ENCODE results near the gene GAL3ST2.
"Not testable (repeated sequence)": the region's sequence is repeated elsewhere in the genome, so short reads cannot be mapped to it uniquely, and the experiment has no call there.

The GAL3ST2 gene

DNA sequence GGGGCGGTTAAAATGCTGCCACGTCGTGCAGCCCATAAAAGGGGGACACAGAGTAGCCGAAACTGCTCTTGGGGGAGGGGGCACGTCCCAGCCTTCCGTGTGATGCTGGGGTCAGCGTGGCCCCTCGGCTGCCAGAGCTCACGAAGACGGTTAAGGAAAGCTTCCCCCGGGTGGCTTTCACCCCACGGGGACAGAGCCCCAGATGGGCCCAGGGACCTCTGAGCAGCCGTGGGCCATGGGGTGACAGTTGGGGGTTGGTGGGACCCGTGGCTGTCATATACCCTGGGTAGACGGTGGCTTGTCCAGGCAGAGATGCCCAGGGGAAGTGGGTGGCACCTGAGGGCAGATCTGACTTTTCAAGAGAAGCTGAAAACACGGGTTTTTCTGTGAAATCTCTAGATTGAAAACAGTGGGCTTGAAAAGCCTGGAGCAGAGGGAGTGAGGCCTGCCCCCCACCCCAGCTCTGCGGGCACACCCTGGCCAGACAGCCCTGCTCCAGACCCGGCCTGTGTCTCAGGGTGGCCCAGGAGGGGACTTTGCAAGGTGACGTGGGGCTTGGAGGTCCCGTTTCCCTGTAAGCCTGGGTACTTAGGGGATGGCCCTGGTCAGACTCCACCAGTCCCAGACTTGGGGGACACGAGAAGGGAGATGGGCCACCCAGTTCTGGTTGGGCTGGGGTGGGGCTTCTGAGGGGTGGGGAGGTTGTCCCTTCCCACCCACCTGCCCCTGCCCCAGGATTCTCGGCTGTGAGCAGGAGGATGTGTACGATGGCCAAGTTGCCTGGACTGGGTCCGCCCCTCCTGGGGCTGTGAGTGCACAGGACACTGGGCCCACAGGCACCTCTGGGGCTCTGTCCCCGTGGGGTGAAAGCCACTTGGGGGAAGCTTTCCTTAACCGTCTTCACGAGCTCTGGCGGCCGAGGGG lies 33.0 kb downstream of the GAL3ST2 start:
- DNase-seq: no peak

DNA sequence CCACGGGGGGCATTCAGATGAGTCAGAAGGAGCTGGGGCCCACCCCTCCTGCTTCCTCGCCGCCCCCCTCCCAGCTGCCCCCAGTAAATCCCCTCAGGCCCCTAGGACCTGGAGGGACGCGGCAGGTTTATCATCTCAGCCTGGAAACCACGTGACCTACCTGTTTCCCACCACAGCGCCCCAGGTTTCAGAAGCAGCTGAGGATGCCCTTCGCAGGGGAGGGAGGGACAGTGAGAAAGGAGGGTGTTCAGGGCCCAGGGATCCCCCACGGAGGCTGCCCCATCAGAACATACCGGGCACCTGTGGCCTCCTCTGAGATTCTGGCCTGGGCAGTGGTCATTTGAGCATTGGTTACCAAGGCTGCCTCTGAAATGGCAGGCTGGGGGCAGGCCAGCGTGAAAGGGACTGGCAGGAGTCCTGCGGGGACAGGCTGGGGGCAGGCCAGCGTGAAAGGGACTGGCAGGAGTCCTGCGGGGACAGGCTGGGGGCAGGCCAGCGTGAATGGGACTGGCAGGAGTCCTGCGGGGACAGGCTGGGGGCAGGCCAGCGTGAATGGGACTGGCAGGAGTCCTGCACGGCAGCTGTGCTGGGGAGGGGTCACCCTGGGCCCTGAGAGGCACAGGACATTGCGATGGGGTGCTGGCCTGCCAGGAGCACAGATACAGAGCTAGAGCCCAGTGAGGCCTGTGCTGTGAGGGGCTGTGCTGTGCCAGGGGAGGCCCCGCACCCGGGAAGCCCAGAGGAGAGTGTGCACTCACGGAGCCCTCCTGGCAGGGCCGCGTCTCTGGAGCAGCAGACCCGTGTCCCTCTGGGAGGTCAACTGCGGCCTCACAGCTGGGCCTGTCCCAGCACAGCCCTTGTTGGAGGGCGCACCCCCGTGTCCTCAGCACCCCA lies 33.9 kb downstream of the GAL3ST2 start:
- no peak for DNase-seq

DNA sequence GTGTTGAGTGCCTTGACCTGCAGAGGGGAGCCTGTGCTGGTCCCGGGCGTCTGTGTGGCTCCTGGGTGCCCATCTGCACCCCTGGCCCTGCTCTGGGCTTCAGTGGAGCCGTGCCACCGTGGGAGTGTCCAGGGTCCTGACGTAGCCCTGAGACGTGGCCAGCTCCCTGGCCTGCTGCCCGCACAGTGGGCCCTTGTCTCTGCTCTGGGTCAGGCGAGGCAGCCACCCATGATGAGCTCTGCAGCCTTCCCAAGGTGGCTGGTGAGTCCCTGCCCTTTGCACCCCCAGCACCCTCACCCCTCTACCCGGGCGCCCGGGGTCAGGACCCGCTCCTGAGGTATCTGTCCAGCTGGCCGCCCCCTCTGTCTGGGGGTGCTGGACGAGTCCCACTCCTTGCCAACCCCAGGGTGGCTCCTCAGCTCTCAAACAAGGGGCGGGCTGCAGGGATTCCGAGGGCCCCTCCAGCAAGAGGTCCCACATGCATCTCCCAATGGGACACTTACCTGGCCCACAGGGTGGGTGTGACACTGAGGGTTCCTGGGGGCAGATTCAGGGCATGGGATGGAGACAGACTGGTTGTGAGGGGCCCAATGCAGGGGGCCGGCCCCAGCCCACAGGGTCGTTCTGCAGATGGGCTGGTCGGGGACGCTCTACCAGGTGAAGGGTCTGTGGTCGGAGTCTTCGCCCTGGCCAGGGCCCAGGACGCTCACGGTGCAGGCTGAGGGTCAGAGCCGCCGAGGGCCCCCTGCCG lies 34.8 kb downstream of the GAL3ST2 start:
- no peak for DNase-seq

DNA sequence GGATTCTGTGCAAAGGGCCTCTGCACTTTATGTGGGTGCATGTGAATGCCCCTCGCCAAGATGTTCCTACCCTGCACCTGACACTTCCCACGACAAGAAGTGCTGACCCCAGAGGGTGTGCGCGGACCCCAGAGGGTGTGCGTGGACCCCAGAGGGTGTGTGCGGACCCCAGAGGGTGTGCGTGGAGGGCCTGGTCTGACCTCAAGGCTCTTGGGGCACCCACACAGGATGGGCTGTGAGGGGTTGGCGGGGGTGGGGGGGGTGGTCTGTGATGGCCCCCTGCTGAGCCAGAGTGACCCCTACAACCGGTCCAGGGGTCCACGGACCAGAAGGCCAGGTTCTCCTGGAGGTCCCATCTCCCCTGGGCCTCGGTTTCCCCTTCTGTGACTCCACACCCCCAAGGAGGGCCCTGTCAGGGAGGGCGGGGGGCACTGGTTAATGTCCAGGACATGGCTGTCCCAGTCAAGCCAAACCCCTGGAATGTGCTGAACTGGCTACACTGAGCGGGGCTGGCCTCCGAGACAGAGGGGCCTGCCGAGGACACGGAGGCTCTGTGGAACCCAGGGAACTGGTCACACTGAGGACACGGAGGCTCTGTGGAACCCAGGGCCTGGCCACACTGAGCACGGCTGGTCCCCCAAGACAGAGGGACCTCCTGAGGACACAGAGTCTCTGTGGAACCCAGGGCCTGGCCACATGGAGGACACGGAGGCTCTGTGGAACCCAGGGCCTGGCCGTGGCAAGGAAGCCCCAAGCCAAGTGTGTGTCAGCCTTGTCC lies 35.5 kb downstream of the GAL3ST2 start:
- no peak for DNase-seq

DNA sequence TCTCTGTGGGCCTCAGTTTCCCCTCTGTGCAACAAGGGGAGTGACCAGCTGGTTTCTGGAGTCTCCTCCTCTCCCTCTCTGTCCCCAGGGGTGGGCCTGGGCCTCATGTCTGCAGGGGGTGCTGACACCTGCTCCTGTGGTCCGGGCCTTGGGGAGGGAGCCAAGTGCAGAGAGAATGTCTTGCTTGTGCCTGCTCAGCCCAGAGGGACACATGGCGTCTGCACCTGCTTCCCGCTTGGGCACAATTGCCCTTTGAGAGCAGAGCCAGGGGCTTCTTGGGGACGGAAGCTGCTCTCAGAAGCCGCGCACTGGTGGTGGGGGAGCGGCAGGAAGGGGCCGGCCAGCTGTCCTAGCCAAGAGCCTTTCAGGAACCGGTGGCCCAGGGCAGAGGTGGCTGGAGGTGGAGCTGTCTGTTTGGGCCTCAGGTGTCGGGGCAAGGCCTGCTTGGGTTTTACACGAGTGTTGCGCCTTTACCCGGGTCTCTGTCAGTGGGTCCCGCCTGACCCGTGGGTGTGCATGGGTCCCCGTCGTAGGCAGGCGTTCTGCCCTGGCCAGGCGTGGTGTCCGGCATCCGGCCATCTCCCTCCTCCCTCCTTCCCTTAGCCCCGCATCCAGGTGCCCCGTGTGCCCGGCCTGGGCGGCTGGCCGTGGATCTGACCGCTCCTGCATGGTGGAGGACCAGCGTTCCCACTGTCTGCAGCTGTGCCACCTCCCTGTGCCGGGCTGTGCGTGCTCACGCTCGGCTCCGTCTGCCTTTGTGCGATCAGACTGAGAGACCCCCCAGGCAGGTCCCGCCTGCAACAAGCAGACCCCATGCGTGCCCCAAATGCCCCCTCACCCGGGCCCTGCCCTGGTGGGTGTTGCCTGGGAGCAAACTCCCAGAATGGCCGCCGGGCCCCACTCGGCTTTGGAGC lies 36.4 kb downstream of the GAL3ST2 start:
- DNase-seq: no peak

- no peak for DNase-seq
Measured at GRCh38 chr2:241813644-241814392, 37.2 kb downstream of the GAL3ST2 start.

DNA sequence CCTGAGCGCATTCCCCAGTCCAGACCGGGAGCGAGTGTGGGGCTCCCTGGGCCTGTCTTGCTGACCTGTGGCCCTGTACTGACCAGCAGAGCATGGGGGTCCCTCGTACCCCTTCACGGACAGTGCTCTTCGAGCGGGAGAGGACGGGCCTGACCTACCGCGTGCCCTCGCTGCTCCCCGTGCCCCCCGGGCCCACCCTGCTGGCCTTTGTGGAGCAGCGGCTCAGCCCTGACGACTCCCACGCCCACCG lies 37.7 kb downstream of the GAL3ST2 start:
- DNase-seq: no peak

GRCh38 chr2:241814643-241815476 lies 38.2 kb downstream of the GAL3ST2 start:
- DNase-seq: no peak

- DNase-seq: no peak
Measured at GRCh38 chr2:241815477-241816430, 39.1 kb downstream of the GAL3ST2 start.

GRCh38 chr2:241816431-241817121 lies 40.0 kb downstream of the GAL3ST2 start:
- no peak for DNase-seq

GRCh38 chr2:241817126-241817820 lies 40.7 kb downstream of the GAL3ST2 start:
- DNase-seq: no peak

- DNase-seq: not testable (repeated sequence)
Measured at GRCh38 chr2:241817821-241818215, 41.2 kb downstream of the GAL3ST2 start.

DNA sequence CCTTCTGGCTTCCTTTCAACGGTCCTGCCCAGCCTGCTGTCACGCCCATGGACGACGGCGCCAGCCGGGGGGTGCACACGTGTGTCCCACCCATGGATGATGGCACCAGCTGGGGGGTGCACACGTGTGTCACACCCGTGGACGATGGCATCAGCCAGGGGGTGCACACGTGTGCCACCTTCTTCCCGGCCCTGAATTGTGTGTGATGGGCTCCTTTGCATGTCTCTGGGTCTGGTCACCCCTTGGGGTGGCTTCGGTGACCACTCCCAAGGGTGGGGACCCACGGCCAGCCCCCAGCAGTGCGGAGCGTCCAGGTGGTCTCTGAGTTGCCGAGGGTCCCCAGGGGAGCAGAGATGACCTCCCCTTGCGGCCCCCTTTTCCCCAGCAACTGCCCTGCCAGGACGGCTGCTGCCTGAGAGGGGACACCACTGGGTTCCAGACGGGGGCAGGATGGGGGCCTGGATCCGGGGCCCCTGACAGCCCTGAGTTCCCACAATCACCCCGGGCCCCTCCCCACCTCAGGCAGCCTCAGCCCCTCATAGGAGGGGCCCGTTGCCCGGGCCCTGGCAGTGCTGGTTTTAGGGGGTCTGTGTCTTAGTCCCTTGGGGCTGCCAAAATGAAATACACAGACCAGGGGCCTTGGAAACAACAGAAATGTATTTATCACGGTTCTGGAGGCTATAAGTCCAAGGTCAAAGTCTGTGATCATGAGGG lies 41.8 kb downstream of the GAL3ST2 start:
- no peak for DNase-seq

DNA sequence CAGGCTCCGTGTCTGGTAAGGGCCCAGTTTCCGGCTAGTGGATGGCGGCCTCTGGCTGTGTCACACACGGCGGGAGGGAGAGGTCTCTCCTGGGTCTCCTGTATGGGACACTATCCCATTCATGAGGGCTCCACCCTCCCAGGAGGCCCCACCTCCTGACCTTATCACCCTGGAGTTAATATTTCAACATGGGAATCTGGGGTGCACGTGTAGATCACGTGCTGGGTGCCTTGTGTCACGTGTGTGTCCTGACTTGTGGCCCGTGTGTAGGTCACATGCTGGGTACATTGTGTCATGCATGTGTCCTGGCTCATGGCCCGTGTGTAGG lies 42.3 kb downstream of the GAL3ST2 start:
- no peak for DNase-seq

GRCh38 chr2:241819947-241820624 lies 43.5 kb downstream of the GAL3ST2 start:
- DNase-seq: not testable (repeated sequence)

Data from hematopoietic multipotent progenitor cell treated with erythropoietin and hydrocortisone succinate and interleukin-3 and kit ligand, for 6 days (in vitro differentiated cells).